GM19324 (cell line): Measurements from ENCODE around the gene IDUA.

Experiments used
- ATAC-seq: cut with Tn5 transposase; IDR thresholded peaks from one replicate; pipeline ENCODE4 v1.9.1; 2021; ENCODE audit warnings: mild to moderate bottlenecking, moderate library complexity; ENCODE audit not compliant: unreplicated experiment, low FRiP score

IDUA gene

GRCh38 chr4:1027915-1028238 lies 41.0 kb downstream of the IDUA start:
- ATAC-seq, result no peak

- ATAC-seq, result no peak
These were observed 41.9 kb downstream of the IDUA start for GRCh38 chr4:1028574-1029220.

GRCh38 chr4:1029529-1029928 lies 42.7 kb downstream of the IDUA start:
- no peak for ATAC-seq

GRCh38 chr4:1030031-1030430 lies 43.2 kb downstream of the IDUA start:
- no peak for ATAC-seq

GRCh38 chr4:1030559-1030958 lies 43.7 kb downstream of the IDUA start:
- no peak for ATAC-seq

GRCh38 chr4:1031346-1031745 lies 44.5 kb downstream of the IDUA start:
- no peak for ATAC-seq

- ATAC-seq, result no peak
These were observed 45.3 kb downstream of the IDUA start for GRCh38 chr4:1031956-1032795.

GRCh38 chr4:1032861-1033260 lies 46.0 kb downstream of the IDUA start:
- no peak for ATAC-seq

- ATAC-seq, result no peak
These were observed 47.2 kb downstream of the IDUA start for GRCh38 chr4:1033840-1034551.

GRCh38 chr4:1035510-1035909 lies 48.7 kb downstream of the IDUA start:
- ATAC-seq, result no peak

- no peak for ATAC-seq
These were observed 49.3 kb downstream of the IDUA start for GRCh38 chr4:1036095-1036494.

GRCh38 chr4:1036976-1037810 lies 50.3 kb downstream of the IDUA start:
- no peak for ATAC-seq

- ATAC-seq, result no peak
These were observed 52.2 kb downstream of the IDUA start for GRCh38 chr4:1038948-1039492.

GRCh38 chr4:1039493-1040343 lies 52.9 kb downstream of the IDUA start:
- ATAC-seq, result no peak

GRCh38 chr4:1040344-1041146 lies 53.7 kb downstream of the IDUA start:
- no peak for ATAC-seq

- ATAC-seq, result no peak
These were observed 54.5 kb downstream of the IDUA start for GRCh38 chr4:1041147-1041935.

GRCh38 chr4:1041936-1042330 lies 55.1 kb downstream of the IDUA start:
- ATAC-seq, result no peak
